ENCODE measurements around the gene PWWP2B. TPM values are rescaled to one million over a fixed set of nuclear protein-coding genes. Genes with fewer than 3 reads are reported as not detected.

The PWWP2B gene
- polyA plus RNA-seq, 1 donor = 23.7 TPM

DNA sequence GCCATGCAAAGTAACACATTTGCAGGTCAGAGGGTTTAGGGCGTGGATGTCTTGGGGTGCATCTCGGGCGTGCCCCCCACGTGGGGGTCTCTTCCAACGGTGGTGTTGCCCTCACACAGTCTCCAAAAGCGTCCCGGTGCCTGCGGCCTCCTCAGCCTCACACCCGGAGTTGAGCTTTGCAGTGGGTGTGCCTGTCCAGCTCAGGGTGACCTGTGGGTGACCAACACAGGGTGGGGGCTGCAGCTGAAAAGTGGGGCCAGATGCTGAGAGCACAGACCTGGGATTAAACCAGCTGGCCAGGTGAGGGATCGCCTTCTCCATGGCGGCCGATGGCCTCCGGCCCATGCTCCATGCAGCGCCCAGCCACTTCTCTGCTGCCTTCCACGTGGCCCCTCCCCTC lies 63.1 kb downstream of the PWWP2B start:
- DNase-seq = no peak
- Histone ChIP-seq H3K9me3 (ENCODE audit: control insufficient read depth, low read depth, low read length) (peaks cover 3% of the 10 kb centered on the region), H3K27ac (ENCODE audit: low read length) (peak overlapping the region; percentile 68), H3K27me3 (ENCODE audit: control insufficient read depth, insufficient read depth, low read length) (no peaks in the 10 kb centered on the region), H3K36me3 (ENCODE audit: control insufficient read depth, insufficient read depth, low read length) (no peaks in the 10 kb centered on the region), H3K4me1 (ENCODE audit: control insufficient read depth, insufficient read depth, low read length) (peaks cover 64% of the 10 kb centered on the region), H3K4me3 (ENCODE audit: low read length) (no peak overlapping the region)
- no CpG with 5 or more reads among the region's 15 CpGs for WGBS (ENCODE audit: insufficient coverage, low lambda C conversion rate)

DNA sequence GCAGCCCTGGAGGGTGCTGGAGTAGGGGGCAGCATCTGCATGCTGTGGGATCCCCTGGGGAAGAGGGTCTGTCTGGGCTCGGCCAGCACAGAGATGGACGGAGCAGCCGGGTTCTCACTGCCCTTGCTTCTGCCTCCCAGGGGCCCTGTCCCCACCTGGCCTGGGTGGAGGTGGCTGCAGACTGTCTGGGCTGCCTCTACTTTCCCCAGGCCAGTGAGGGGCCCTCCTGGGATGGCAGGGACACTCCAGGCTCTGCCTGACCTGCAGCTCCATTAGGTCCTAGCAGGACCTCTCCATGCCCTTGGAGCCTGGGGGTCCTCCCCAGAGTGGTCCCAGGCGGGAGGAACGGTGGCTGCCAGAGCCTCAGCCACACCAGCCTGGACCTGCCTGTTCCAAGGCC lies 63.7 kb downstream of the PWWP2B start:
- H3K4me3 ChIP-seq (ENCODE audit: low read length) = no peak overlapping the region
- no peaks in the 10 kb centered on the region for H3K36me3 ChIP-seq (ENCODE audit: control insufficient read depth, insufficient read depth, low read length)
- no CpG with 5 or more reads among the region's 5 CpGs for WGBS (ENCODE audit: insufficient coverage, low lambda C conversion rate)
- peaks cover 3% of the 10 kb centered on the region for H3K9me3 ChIP-seq (ENCODE audit: control insufficient read depth, low read depth, low read length)
- no peak overlapping the region for H3K27ac ChIP-seq (ENCODE audit: low read length)
- H3K27me3 ChIP-seq (ENCODE audit: control insufficient read depth, insufficient read depth, low read length) = no peaks in the 10 kb centered on the region
- DNase-seq = no peak
- peaks cover 64% of the 10 kb centered on the region for H3K4me1 ChIP-seq (ENCODE audit: control insufficient read depth, insufficient read depth, low read length)

DNA sequence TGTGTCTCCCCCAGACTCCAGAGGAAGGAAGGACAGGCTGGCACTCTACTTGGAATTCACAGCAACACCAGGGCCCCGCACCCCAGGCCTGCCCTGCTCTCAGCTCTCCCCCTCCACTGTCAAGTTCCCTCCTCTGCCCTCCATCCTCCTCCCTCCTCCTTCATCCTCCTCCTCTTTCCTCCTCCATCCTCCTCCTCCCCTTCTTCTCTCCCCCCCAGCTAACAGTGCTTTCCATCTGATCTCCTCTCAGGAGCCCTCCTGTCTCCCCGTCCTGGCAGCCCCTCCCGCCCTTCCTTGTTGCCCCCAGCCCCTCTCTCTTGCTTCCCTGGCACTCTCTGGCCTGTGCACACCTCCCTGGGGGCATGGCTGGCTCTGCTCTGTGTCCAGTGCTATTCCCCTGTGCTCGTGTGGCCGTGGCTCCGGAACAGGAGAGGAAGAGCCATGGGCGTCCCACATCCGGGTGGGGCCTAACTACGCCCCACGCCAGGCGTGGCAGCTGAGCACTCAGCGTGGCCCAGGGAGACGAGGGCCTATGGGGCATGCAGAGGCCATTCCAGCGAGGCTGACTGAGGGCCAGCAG lies 64.2 kb downstream of the PWWP2B start:
- WGBS (ENCODE audit: insufficient coverage, low lambda C conversion rate) = no CpG with 5 or more reads among the region's 14 CpGs
- Histone ChIP-seq H3K9me3 (ENCODE audit: control insufficient read depth, low read depth, low read length) (peaks cover 3% of the 10 kb centered on the region), H3K27ac (ENCODE audit: low read length) (no peak overlapping the region), H3K36me3 (ENCODE audit: control insufficient read depth, insufficient read depth, low read length) (no peaks in the 10 kb centered on the region), H3K4me3 (ENCODE audit: low read length) (no peak overlapping the region), H3K4me1 (ENCODE audit: control insufficient read depth, insufficient read depth, low read length) (peaks cover 64% of the 10 kb centered on the region), H3K27me3 (ENCODE audit: control insufficient read depth, insufficient read depth, low read length) (no peaks in the 10 kb centered on the region)
- no peak for DNase-seq

DNA sequence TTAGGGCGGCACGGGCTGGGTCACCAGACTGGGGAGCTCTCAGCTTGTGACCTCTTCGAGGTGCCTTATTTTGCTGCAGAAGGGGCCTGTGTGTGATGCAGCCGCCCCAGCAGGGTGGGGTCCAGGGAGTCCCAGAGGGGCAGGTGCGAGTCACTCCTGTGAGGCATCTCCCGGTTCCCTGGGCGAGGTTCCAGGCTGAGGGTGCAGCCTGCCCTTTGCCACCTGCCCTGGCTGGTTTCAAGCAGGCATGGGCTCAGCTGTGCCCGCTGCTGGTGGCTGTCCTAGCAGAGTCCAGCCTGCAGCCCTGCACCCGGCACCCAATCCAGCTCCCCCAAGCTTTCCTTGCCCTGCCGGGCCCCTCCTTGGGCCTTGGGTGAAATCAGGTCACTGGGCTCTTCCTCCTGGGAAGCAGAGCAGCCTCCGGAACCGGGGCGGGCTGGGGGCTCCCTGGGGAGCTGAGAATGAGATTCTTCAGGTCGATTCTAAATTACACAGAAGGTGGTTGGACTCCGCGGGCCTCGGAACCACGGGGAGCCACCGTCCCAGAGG lies 64.8 kb downstream of the PWWP2B start:
- Histone ChIP-seq H3K27me3 (ENCODE audit: control insufficient read depth, insufficient read depth, low read length) (no peaks in the 10 kb centered on the region), H3K9me3 (ENCODE audit: control insufficient read depth, low read depth, low read length) (peaks cover 3% of the 10 kb centered on the region), H3K4me1 (ENCODE audit: control insufficient read depth, insufficient read depth, low read length) (peaks cover 64% of the 10 kb centered on the region), H3K4me3 (ENCODE audit: low read length) (no peak overlapping the region), H3K36me3 (ENCODE audit: control insufficient read depth, insufficient read depth, low read length) (no peaks in the 10 kb centered on the region), H3K27ac (ENCODE audit: low read length) (no peak overlapping the region)
- WGBS (ENCODE audit: insufficient coverage, low lambda C conversion rate) = no CpG with 5 or more reads among the region's 19 CpGs
- no peak for DNase-seq

DNA sequence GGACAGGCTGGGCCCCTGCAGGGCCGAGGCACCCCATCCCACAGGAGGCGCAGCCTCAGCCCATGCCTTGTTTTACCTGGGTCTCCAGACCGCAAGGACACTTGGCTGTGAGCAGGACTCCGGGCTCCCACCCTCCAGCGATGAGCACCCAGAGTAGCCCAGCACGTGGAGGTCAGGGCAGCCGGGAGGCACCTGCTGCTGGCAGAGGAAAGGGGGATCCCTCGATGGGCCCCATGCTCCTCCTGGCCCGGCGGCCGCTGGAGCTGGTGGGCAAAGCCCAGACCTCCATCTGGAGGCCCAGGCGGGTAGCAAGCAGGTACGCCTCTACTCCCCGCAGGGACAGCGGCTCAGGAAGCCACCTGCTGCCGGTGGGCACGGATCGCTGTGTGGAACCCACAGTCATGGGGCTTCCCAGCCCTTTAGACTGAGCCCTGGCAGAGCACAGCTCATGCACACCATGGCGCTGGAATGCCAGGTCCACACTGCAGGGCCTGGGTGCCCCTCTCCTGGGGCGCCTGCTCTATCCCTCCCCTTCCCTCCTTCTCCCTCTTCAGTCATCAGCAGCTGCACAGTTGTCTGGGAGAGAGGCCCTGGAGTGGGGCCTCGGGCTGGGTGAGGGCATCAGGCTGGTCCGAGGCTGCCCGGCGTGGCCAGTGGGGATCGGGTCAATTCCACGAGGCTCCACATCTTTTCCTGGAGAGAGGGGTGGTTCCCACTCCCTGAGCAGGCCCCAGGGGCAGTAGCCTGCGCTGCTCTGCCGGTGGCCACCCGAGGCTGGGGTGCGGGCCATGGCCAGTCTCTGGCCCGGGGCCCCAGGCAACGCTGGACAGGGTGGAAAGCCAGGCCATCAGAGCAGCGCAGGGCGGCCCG lies 65.7 kb downstream of the PWWP2B start:
- Histone ChIP-seq H3K27ac (ENCODE audit: low read length) (no peak overlapping the region), H3K36me3 (ENCODE audit: control insufficient read depth, insufficient read depth, low read length) (no peaks in the 10 kb centered on the region), H3K27me3 (ENCODE audit: control insufficient read depth, insufficient read depth, low read length) (no peaks in the 10 kb centered on the region), H3K4me1 (ENCODE audit: control insufficient read depth, insufficient read depth, low read length) (peaks cover 70% of the 10 kb centered on the region), H3K9me3 (ENCODE audit: control insufficient read depth, low read depth, low read length) (peaks cover 3% of the 10 kb centered on the region), H3K4me3 (ENCODE audit: low read length) (no peak overlapping the region)
- no CpG with 5 or more reads among the region's 35 CpGs for WGBS (ENCODE audit: insufficient coverage, low lambda C conversion rate)
- DNase-seq = no peak

DNA sequence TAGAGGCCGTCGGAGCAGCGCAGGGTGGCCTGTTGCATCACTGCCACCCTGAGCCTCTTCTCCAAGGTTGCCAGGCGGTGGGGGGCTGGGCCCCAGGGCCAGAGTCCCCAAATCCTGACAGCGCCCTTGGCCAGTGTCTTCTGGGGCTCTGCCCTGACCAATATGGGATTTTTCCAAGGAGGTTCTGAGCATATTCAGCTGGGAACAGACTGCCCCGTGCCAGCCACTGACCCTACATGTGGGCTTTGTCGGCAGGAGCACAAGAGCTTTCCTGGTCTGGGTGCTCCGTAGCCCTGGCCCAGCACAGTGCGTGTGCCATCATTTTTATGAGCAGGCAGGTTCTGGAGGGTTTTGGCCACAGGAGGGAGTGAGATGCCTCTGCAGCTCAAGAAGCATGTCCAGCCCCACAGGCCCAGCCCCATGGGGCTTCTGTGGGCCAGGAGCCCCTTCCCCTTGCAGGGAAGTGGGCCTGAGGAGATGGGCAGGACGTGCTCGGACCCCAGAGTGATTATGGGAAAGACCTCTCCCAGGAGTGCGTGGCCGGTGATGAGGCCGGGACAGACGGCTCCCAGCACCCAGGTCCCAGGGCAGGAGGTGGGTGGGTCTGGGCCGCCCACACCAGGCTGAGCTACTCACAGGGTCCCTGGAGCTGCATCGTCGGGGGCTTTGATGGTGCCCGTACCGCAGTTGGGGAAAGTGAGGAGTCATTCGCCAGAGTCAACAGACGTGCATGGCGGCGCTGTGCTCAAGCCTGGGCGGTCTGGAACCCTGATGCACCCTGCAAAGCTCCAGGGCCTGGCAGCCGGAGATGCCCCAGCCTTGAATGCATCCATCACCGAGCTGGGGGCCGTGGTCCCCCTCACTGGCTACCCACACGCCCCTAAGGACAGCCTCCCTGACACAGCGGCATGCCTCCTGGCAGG lies 66.6 kb downstream of the PWWP2B start:
- H3K9me3 ChIP-seq (ENCODE audit: control insufficient read depth, low read depth, low read length) = peaks cover 3% of the 10 kb centered on the region
- peaks cover 69% of the 10 kb centered on the region for H3K4me1 ChIP-seq (ENCODE audit: control insufficient read depth, insufficient read depth, low read length)
- no peaks in the 10 kb centered on the region for H3K27me3 ChIP-seq (ENCODE audit: control insufficient read depth, insufficient read depth, low read length)
- no peak for DNase-seq
- no peak overlapping the region for H3K4me3 ChIP-seq (ENCODE audit: low read length)
- no peak overlapping the region for H3K27ac ChIP-seq (ENCODE audit: low read length)
- WGBS (ENCODE audit: insufficient coverage, low lambda C conversion rate) = no CpG with 5 or more reads among the region's 30 CpGs
- H3K36me3 ChIP-seq (ENCODE audit: control insufficient read depth, insufficient read depth, low read length) = no peaks in the 10 kb centered on the region

DNA sequence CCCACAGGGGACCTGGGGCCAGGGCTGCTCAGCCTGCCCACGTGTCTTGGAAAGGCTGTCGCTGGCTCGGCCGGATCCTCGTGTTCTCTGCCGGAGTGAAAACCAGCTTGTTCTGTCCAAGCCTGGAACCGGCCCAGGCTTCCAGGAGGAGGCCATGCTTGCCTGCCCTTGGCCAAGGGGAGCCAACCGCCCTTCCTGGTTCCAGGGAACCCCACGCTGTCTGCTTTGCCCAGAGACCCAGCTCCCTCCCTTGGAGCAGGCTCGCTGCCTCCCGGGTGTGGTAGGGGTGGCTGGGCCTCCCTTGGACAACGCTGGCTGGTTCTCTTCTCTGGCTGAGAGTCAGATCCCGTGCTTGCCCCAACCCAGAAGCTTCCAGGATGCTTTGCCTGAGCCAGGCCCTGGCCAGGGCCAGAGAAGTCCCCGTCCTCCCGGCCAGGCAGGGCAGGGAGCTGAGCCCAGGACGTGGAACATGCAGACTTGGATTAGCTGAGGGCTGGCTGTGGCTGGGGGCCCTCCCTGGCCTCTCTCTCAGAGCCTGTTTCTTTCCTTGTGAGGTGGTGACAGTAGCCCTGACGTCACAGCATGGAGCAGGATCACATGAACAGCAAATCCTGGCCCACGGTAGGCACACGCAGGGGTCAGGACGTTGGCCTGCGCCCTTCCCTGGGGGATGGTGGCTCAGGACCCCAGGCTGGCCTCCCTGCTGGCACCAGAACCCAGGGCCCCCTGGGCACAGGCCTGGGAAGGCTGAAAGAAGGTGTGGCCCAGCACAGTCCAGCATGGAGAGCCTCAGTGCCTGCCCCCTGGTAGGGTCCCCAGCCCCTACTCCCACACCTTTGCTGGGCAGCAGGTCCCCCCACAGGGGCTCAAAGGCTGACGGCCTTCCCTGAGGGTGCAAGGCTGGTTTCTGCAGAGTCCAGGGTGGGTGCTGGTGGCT lies 67.5 kb downstream of the PWWP2B start:
- WGBS (ENCODE audit: insufficient coverage, low lambda C conversion rate) = no CpG with 5 or more reads among the region's 22 CpGs
- no peaks in the 10 kb centered on the region for H3K36me3 ChIP-seq (ENCODE audit: control insufficient read depth, insufficient read depth, low read length)
- peaks cover 62% of the 10 kb centered on the region for H3K4me1 ChIP-seq (ENCODE audit: control insufficient read depth, insufficient read depth, low read length)
- H3K27me3 ChIP-seq (ENCODE audit: control insufficient read depth, insufficient read depth, low read length) = no peaks in the 10 kb centered on the region
- no peaks in the 10 kb centered on the region for H3K9me3 ChIP-seq (ENCODE audit: control insufficient read depth, low read depth, low read length)
- DNase-seq = no peak
- H3K4me3 ChIP-seq (ENCODE audit: low read length) = no peak overlapping the region
- peak overlapping the region; percentile 33 for H3K27ac ChIP-seq (ENCODE audit: low read length)

DNA sequence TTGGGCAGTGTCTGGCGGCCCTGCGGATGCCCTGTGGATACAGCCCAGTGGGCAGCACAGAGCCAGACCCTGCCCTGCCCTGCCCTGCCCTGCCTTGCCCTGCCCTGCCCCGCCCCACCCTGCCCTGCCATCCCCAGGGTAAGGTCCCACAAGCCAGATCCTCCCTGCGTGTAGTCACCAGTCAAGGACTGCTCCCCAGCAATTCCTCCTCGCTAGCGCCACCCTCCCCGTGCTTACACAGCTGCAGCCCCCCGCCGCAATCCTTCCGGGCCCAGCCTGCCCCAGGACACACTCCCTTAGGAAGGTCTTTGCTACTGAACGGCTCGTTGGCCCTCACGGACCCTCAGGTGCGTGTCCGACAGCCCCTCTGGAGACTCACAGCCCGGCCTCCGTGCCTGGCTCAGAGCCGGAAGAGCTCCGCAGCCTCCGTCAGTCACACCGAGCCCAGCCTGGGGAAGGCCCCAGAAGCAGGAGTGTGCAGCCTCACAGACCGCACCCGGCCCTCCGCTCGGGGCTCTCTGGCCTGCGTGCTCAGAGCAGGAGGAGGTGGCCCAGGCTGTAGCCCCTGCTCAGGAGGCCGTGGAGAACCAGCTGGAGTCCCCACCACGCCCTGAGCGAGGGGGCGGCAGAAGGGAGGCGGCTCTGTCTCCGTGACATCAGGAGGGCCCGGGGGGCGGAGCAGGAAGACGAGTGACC lies 68.3 kb downstream of the PWWP2B start:
- H3K27me3 ChIP-seq (ENCODE audit: control insufficient read depth, insufficient read depth, low read length) = no peaks in the 10 kb centered on the region
- no CpG with 5 or more reads among the region's 35 CpGs for WGBS (ENCODE audit: insufficient coverage, low lambda C conversion rate)
- no peaks in the 10 kb centered on the region for H3K36me3 ChIP-seq (ENCODE audit: control insufficient read depth, insufficient read depth, low read length)
- no peak overlapping the region for H3K4me3 ChIP-seq (ENCODE audit: low read length)
- no peak for DNase-seq
- peaks cover 56% of the 10 kb centered on the region for H3K4me1 ChIP-seq (ENCODE audit: control insufficient read depth, insufficient read depth, low read length)
- H3K27ac ChIP-seq (ENCODE audit: low read length) = no peak overlapping the region
- H3K9me3 ChIP-seq (ENCODE audit: control insufficient read depth, low read depth, low read length) = no peaks in the 10 kb centered on the region

DNA sequence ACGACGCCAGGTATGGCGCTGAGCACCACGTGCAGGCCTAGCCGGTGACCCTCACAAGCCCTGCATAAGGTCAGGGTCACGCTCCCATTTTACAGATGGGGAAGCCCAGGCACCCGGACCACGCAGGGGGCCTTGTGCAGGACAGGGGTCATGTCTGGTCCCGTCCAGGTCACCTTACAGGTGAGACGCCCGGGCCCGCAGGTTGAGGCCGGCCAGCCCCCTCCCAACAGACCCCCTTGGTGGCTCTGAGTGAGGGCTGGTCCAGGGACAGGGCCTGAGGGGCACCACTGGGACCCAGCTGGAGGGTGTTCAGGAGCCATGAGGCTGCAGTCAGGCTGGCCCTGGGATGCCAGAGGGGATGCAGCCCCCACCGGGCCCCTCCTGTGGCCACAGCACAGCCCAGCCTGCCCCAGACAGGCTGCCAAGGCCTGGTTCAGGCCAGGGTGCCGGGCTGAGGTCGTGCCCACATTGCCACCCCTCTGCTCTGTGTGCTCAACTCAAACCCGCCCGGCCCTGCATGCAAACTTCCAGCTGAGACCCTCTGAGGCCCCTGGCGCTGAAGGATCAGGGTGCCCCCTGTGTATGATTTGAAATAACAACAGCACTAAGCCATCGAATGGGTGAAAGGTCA lies 69.0 kb downstream of the PWWP2B start:
- no peaks in the 10 kb centered on the region for H3K9me3 ChIP-seq (ENCODE audit: control insufficient read depth, low read depth, low read length)
- H3K4me1 ChIP-seq (ENCODE audit: control insufficient read depth, insufficient read depth, low read length) = peaks cover 55% of the 10 kb centered on the region
- H3K36me3 ChIP-seq (ENCODE audit: control insufficient read depth, insufficient read depth, low read length) = no peaks in the 10 kb centered on the region
- no peak overlapping the region for H3K4me3 ChIP-seq (ENCODE audit: low read length)
- no peaks in the 10 kb centered on the region for H3K27me3 ChIP-seq (ENCODE audit: control insufficient read depth, insufficient read depth, low read length)
- no peak for DNase-seq
- H3K27ac ChIP-seq (ENCODE audit: low read length) = no peak overlapping the region
- WGBS (ENCODE audit: insufficient coverage, low lambda C conversion rate) = no CpG with 5 or more reads among the region's 20 CpGs

Measured in large intestine (tissue), 3 donors.